ENCODE data around the gene KCNA1. TPM values are rescaled to one million over a fixed set of nuclear protein-coding genes. Genes with fewer than 3 reads are reported as not detected.

The KCNA1 gene
- total and polyA plus RNA-seq, 8 donors = 0.19 TPM; not detected in 7

DNA sequence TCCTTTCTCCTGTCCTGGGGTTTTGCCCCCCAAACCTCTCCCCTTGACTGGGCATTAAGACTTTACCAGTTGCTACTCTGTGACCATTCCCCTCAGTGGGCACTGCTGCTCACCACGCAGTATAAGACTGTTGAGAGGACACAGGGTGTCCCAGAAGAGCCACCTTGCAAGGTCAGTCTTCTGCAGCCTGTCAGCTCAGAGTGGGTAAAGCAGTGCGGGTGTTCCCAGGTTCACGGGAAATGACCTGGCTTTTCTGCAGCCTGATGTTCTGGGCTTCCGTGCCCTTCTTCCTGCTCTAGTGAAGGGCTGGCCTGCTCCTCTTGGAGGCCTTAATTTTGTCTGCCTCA, 34.2 kb downstream of the KCNA1 start:
- ATAC-seq (no peak), FAIRE-seq (no peak), DNase-seq (no peak)
- WGBS, 2 donors = 73 to 87% methylated on average over 4 of the region's 4 CpGs
- Histone ChIP-seq H3K4me1 (no peaks in the 10 kb centered on the region), H3K27ac (no peak overlapping the region), H3K4me3 (no peak overlapping the region), H3K9me3 (no peaks in the 10 kb centered on the region), H3K36me3 (no peaks in the 10 kb centered on the region), H3K27me3 (no peaks in the 10 kb centered on the region)
- intact Hi-C loops (cut with DNase I) = no loop called here
- TF ChIP-seq, protein P1, sequence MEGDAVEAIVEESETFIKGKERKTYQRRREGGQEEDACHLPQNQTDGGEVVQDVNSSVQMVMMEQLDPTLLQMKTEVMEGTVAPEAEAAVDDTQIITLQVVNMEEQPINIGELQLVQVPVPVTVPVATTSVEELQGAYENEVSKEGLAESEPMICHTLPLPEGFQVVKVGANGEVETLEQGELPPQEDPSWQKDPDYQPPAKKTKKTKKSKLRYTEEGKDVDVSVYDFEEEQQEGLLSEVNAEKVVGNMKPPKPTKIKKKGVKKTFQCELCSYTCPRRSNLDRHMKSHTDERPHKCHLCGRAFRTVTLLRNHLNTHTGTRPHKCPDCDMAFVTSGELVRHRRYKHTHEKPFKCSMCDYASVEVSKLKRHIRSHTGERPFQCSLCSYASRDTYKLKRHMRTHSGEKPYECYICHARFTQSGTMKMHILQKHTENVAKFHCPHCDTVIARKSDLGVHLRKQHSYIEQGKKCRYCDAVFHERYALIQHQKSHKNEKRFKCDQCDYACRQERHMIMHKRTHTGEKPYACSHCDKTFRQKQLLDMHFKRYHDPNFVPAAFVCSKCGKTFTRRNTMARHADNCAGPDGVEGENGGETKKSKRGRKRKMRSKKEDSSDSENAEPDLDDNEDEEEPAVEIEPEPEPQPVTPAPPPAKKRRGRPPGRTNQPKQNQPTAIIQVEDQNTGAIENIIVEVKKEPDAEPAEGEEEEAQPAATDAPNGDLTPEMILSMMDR (IDR thresholded peaks at IDR 0.05) = no peak

DNA sequence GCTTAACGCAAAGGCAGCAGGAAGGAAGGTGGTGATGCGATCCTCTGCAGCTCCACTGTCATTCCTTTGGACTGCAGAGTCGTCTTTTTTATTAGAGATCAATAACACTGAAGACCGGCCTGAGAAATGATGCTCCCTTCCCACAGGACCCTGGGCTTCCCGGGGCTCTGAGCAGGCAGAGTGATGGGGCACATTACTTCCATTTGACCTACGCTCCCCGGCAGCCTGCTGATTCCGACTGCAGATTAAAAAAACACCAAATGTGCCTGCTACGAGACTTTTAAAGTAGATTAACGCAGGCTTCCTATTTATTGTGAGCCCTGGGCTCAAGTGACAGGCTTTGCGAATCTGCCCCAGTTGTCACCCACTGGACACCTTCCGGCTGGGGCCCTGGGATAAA, 37.5 kb downstream of the KCNA1 start:
- no peak overlapping the region for H3K4me3 ChIP-seq

DNA sequence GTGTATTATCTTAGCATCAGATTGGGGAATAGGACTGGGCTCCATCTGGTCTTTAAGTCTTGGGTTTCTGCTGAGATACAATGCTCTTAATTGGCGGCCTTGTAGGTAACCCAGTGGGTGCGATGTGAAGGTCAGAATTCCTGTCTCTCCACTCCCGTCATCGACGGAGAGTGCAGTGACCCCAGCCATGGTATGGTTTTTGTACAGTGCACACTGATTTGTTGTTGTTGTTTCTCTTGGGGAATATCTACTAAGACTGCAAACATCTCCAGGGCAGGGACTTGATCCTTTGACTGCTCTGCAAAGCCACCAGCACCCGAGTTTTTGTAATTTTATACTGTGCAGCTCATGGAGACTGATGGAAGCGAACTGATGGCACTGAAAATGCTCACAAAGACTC, 41.4 kb downstream of the KCNA1 start:
- Histone ChIP-seq H3K27ac (no peak overlapping the region), H3K36me3 (no peaks in the 10 kb centered on the region), H3K4me3 (no peak overlapping the region), H3K9me3 (no peaks in the 10 kb centered on the region), H3K27me3 (peaks cover 0 to 2% (median 0%) of the 10 kb centered on the region in 4 donors), H3K4me1 (no peaks in the 10 kb centered on the region)
- no peak for FAIRE-seq
- ATAC-seq = no peak
- WGBS, 2 donors = 65 to 71% methylated on average over 7 of the region's 7 CpGs
- TF ChIP-seq, protein P1 (IDR thresholded peaks at IDR 0.05) = no peak
- intact Hi-C loops (cut with DNase I) = no loop called here
- no peak for DNase-seq

More for the DNA sequence above, 37.5 kb downstream of the KCNA1 start:
- no peaks in the 10 kb centered on the region for H3K27me3 ChIP-seq
- intact Hi-C loops (cut with DNase I) = no loop called here
- H3K36me3 ChIP-seq = no peaks in the 10 kb centered on the region
- DNase-seq = no peak
- H3K27ac ChIP-seq = no peak overlapping the region
- ATAC-seq = no peak
- H3K9me3 ChIP-seq = no peaks in the 10 kb centered on the region
- WGBS, 2 donors = 67% methylated on average over 12 of the region's 12 CpGs
- TF ChIP-seq, protein P1 (IDR thresholded peaks at IDR 0.05) = no peak
- H3K4me1 ChIP-seq = no peaks in the 10 kb centered on the region
- no peak for FAIRE-seq

DNA sequence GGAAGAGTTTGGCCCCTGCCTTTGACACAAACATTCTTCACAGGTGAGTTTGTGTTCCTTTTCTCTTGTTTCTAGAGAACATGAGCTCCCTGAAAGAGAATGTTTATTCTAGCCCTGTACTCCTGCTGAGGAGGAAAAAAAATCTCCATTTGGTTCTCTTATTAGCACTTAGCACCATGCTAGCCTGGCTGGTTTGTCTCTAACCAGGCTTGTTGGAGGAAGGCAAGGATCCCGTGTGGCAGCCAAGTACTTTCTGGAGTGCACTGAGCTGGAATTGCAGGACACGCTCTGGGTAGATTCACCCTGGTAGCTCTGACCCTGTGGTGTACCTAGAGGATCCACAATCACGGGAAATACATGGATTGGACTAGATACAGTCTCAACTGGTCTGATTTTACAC, 41.9 kb downstream of the KCNA1 start:
- Histone ChIP-seq H3K4me3 (no peak overlapping the region), H3K36me3 (no peaks in the 10 kb centered on the region), H3K4me1 (no peaks in the 10 kb centered on the region), H3K9me3 (no peaks in the 10 kb centered on the region), H3K27ac (no peak overlapping the region), H3K27me3 (peaks cover 0 to 2% (median 0%) of the 10 kb centered on the region in 4 donors)
- FAIRE-seq = no peak
- WGBS, 2 donors = 43 to 57% methylated on average over 3 of the region's 3 CpGs
- no peak for ATAC-seq
- no peak for DNase-seq
- TF ChIP-seq, protein P1 (IDR thresholded peaks at IDR 0.05) = no peak
- intact Hi-C loops (cut with DNase I) = no loop called here

DNA sequence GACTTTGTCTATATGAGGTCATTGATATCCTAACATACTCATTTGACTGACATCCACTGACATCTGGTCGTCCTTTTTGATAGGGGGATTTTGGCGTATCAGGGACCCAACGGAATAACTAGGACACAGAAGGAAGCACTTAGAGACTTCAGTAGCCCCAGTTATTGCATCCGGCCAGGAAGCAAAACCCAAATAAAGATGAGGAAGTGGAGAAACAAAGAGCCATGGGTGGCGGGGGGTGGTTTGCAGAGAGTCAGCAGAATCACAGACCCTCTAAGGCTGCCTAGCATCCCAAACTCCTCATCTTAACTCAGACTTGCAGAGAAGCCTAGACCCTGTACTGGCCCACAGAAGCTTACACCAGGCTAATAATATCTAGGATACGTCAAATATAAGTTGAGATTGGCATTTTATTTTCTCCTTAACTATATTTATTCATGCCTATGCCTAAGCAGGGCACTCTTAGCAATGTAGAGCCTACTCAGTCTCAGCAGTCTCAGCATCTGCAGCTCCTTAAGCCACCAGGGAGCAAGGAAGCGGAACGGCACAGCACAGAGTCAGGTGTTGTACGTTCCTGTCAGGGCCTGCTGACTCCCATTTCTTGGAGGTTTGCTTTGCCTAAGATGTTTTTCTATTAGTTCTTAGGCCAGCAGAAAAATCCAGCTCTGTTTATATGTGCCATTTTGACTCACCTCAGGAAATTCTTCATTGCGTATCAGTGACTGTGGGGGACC, 45.1 kb downstream of the KCNA1 start:
- Histone ChIP-seq H3K27me3 (peaks cover 0 to 2% (median 0%) of the 10 kb centered on the region in 4 donors), H3K4me3 (no peak overlapping the region), H3K36me3 (no peaks in the 10 kb centered on the region), H3K9me3 (no peaks in the 10 kb centered on the region), H3K27ac (no peak overlapping the region), H3K4me1 (no peaks in the 10 kb centered on the region)
- no peak for DNase-seq
- intact Hi-C loops (cut with DNase I) = no loop called here
- TF ChIP-seq, protein P1 (IDR thresholded peaks at IDR 0.05) = no peak
- 61 to 62% methylated on average over 10 of the region's 10 CpGs for WGBS, 2 donors
- no peak for ATAC-seq
- FAIRE-seq = no peak
